Ovary (tissue), 9 donors: ENCODE data around the gene CTDSPL. TPM values are rescaled to one million over a fixed set of nuclear protein-coding genes. Genes with fewer than 3 reads are reported as not detected.

Experiments
- DNase-seq, 5 donors: peaks; one replicate each; pipeline ENCODE4 v3.0.0-alpha.2; 2019 to 2020
- H3K27ac ChIP-seq, 2 donors: fragments of 200-600 bp; one replicate each; pipeline versions ENCODE4 v1.5.1 to v1.8.0; 2019 to 2022
- H3K27me3 ChIP-seq: fragments of 200-600 bp; one replicate; pipeline ENCODE4 v1.8.0; 2022
- H3K36me3 ChIP-seq: fragments of 200-600 bp; sonication (generic); one replicate; pipeline ENCODE4 v1.5.1; 2019
- H3K4me1 ChIP-seq: one replicate; pipeline ENCODE4 v1.8.1; 2013; ENCODE audit warnings: mild to moderate bottlenecking, moderate library complexity; ENCODE audit not compliant: insufficient read depth
- H3K4me3 ChIP-seq: fragments of 200-600 bp; sonication (generic); one replicate; pipeline ENCODE4 v1.5.1; 2017
- H3K9me3 ChIP-seq, 2 donors: fragments of 200-600 bp in 1 of 2; sonication (generic) in 1 of 2; one replicate each; pipeline versions ENCODE4 v1.5.1 to v1.8.1; 2013 to 2019; ENCODE audit warnings: mild to moderate bottlenecking in 1 of 2, moderate library complexity in 1 of 2
- EP300 ChIP-seq: sonication (generic); formaldehyde crosslinking; IDR thresholded peaks from one replicate; pipeline ENCODE4 v1.6.1; 2017; ENCODE audit warnings: antibody characterized with exemption
- POLR2A ChIP-seq: fragments of 450-650 bp; IDR thresholded peaks from one replicate; pipeline ENCODE4 v1.6.1; 2017; ENCODE audit warnings: antibody characterized with exemption, mild to moderate bottlenecking, moderate library complexity
- WGBS, 3 donors: extraction: QIAGEN DNeasy Blood & Tissue Kit in 1 of 3; methylation state at CpG; one replicate each; pipeline versions ENCODE4 v1.1.5 to v1.1.7; 2013 to 2017; 5-methylcytosine and 5-hydroxymethylcytosine counted together
- intact Hi-C, 4 donors: fragments of 100-400 bp; cut with DNase I; formaldehyde crosslinking; loops; one replicate each; pipeline versions ENCODE4 v1.11.0 to v1.15.1; 2022 to 2023
- polyA plus RNA-seq, 2 donors: library from polyadenylated mRNA; stranded (reverse); fragments of 200-250 nt in 1 of 2; fragments of 350-450 nt in 1 of 2; fragmentation: Illumina TruSeq in 1 of 2; extraction: RNeasy Lipid Tissue Mini Kit (QIAGEN cat#74804) in 1 of 2; gene quantifications; one replicate each; pipeline ENCODE4 v1.2.3, GENCODE V29; 2013 to 2014
- total RNA-seq, 7 donors: library from RNA; depleted of rRNA in 2 of 7; stranded (reverse); fragments of >200 nt in 2 of 7; fragmentation: NEBNext Ultra II Directional in 3 of 7; extraction: Animal tissue kit (Norgen Biotek cat#: 25700) in 3 of 7; gene quantifications; one replicate each; pipeline versions ENCODE4 v1.1.0 to v1.2.4, GENCODE V29; 2016 to 2023
- TF ChIP-seq, protein P1 (sequence below), 3 donors: fragments of 450-650 bp in 2 of 3; fragments of 200-600 bp in 1 of 3; IDR thresholded peaks; one replicate each; pipeline versions ENCODE4 v1.5.1 to v1.8.0; 2016 to 2022; ENCODE audit warnings: antibody characterized with exemption in 3 of 3, mild to moderate bottlenecking in 1 of 3
- donor health status: DM: no; HTN: no; CAD: no; lungs with moderate emphysema.
- donor health status: DM: no; HTN: no; CAD: no.
- donor health status: Bipolar disorder and iron deficiency.
- donor health status: DM: yes; HTN: yes; CAD: no.
- donor health status: DM: no; HTN: no; CAD: no.
- donor health status: DM: yes; HTN: yes; CAD: no.

Gene CTDSPL
- total and polyA plus RNA-seq, 9 donors = 14.8 to 41.1 (median 34.2) TPM

DNA sequence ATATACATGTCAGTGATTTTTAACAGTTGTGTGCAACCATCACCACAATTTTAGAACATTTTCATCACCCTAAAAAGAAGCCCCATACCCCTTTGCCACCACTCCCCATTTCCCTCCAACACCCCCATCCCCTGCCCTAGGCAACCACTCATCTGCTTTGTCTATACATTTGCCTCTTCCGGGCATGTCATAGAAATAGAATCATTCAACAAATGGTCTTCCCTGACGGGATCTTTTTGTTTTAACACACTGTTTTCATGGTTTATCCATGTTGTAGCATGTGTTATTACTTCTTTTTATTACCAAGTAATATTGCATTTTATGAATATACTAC lies 132.9 kb downstream of the CTDSPL start:
- 8 to 17% (median 10%) methylated on average over 2 of the region's 2 CpGs for whole genome bisulfite sequencing, 3 donors
- Histone ChIP-seq H3K36me3 (no peaks in the 10 kb centered on the region), H3K4me3 (peak overlapping the region; percentile 60), H3K27ac (no peak overlapping the region), H3K4me1 (peaks cover 8% of the 10 kb centered on the region), H3K27me3 (no peaks in the 10 kb centered on the region), H3K9me3 (no peaks in the 10 kb centered on the region)
- TF ChIP-seq, protein P1, sequence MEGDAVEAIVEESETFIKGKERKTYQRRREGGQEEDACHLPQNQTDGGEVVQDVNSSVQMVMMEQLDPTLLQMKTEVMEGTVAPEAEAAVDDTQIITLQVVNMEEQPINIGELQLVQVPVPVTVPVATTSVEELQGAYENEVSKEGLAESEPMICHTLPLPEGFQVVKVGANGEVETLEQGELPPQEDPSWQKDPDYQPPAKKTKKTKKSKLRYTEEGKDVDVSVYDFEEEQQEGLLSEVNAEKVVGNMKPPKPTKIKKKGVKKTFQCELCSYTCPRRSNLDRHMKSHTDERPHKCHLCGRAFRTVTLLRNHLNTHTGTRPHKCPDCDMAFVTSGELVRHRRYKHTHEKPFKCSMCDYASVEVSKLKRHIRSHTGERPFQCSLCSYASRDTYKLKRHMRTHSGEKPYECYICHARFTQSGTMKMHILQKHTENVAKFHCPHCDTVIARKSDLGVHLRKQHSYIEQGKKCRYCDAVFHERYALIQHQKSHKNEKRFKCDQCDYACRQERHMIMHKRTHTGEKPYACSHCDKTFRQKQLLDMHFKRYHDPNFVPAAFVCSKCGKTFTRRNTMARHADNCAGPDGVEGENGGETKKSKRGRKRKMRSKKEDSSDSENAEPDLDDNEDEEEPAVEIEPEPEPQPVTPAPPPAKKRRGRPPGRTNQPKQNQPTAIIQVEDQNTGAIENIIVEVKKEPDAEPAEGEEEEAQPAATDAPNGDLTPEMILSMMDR (IDR thresholded peaks at IDR 0.05) = no peak
- TF ChIP-seq POLR2A (no peak), EP300 (no peak)
- no peak for DNase-seq
- intact Hi-C loops = no loop called here

DNA sequence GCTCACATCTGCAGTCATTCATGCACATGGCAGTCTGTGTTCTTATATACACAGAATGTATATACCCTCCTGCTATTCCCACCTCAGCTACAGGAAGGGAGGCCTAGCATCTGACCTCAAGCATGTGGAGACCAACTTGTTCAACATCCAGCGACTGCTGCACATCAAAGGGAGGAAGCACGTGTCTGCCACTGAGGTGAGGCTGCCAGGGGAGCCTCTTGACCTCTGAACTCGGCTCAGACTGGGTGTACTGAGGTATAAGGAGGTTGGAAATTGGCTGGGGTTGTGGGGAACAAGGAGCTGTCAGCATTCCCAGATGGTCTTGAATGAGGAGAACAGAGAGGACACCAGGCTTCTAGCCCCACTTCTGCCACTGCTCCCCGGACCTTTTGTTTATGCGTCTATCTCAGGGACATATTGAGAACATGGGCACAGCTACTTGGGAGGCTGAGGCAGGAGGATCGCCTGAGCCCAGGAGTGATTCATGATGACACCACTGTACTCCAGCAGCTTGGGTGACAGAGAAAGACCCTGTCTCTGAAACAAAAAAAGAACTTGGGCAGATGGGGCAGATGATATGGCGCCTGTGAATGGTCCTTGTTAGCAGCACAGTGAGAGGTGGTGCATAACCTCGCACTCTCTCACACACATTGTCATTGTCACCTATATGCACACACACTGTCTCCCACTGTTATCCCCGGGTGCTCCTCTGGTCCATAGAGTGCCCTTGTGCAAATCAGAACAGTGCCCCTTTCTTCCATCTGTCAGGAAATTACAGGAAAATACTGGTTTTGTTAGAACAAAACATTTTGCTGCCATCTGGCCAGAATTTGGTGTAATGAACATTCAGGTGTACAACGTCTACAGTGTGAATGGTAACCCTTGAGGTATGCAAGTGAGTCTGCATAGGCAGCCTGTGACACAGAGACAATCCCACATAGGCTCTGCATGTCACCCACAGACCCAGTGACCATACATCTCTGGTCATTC lies 134.3 kb downstream of the CTDSPL start:
- Histone ChIP-seq H3K27me3 (no peaks in the 10 kb centered on the region), H3K4me3 (no peak overlapping the region), H3K36me3 (no peaks in the 10 kb centered on the region), H3K9me3 (no peaks in the 10 kb centered on the region), H3K4me1 (peaks cover 8% of the 10 kb centered on the region), H3K27ac (no peak overlapping the region)
- TF ChIP-seq, protein P1 (IDR thresholded peaks at IDR 0.05) = no peak
- TF ChIP-seq EP300 (no peak), POLR2A (no peak)
- peak in 1 of 5 donors; percentile 31 for DNase-seq
- WGBS, 3 donors = 76 to 83% (median 78%) methylated on average over 10 of the region's 10 CpGs
- intact Hi-C loops = no loop called here

DNA sequence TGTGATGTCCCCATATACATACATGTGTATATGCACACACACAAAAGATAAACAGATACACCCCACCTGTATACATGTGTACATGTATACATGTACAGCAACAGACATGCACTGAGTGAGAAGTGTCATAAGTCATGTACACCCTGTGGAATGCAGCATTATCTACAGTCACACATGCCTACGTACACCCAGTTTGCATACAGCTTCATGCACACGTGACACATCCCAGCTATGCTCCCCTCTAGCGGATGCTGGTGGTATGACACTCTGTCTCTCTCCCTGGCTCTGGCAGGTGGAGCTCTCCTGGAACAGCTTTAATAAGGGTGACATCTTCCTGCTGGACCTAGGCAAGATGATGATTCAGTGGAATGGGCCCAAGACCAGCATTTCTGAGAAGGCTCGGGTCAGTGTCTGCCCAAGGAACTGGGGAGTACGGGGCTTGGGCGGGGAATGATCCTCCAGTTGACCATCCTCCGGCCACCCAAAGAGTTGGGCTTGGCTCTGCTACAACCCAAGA lies 135.2 kb downstream of the CTDSPL start:
- no peak overlapping the region for H3K27ac ChIP-seq
- peak; percentile 63 to 79 (median 77) for DNase-seq
- TF ChIP-seq, protein P1 (IDR thresholded peaks at IDR 0.05) = peak; percentile 60 to 86 (median 83)
- no peak for TF ChIP-seq EP300
- no peak overlapping the region for H3K4me3 ChIP-seq
- intact Hi-C loops = no loop called here
- no peaks in the 10 kb centered on the region for H3K36me3 ChIP-seq
- H3K4me1 ChIP-seq = peaks cover 8% of the 10 kb centered on the region
- H3K9me3 ChIP-seq = no peaks in the 10 kb centered on the region
- WGBS, 3 donors = 46 to 48% (median 47%) methylated on average over 7 of the region's 7 CpGs
- H3K27me3 ChIP-seq = no peaks in the 10 kb centered on the region

DNA sequence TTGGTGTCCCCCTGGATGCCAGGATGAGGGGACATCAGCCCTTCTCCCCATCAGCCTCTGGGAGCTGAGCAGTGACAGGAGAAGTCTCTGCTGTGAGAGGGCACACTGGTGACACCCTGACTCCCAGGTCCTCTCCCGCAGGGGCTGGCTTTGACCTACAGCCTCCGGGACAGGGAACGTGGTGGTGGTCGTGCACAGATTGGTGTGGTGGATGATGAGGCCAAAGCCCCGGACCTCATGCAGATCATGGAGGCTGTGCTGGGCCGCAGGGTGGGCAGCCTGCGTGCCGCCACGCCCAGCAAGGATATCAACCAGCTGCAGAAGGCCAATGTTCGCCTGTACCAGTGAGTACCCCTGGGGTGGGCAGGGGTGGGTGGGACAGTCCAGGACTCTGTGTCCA lies 135.7 kb downstream of the CTDSPL start:
- H3K36me3 ChIP-seq = no peaks in the 10 kb centered on the region
- no peaks in the 10 kb centered on the region for H3K9me3 ChIP-seq
- no peak for TF ChIP-seq POLR2A
- no peak for TF ChIP-seq EP300
- TF ChIP-seq, protein P1 (IDR thresholded peaks at IDR 0.05) = no peak
- intact Hi-C loops = no loop called here
- whole genome bisulfite sequencing, 3 donors = 91 to 92% (median 92%) methylated on average over 10 of the region's 10 CpGs
- DNase-seq = peak in 3 of 5 donors; percentile 42 to 49 (median 46)
- H3K27me3 ChIP-seq = no peaks in the 10 kb centered on the region
- H3K4me3 ChIP-seq = no peak overlapping the region
- H3K4me1 ChIP-seq = peaks cover 8% of the 10 kb centered on the region
- H3K27ac ChIP-seq = no peak overlapping the region
